PC-9 (cell line): ENCODE data around the gene AOPEP.

ENCODE experiments used
- EZH2 ChIP-seq: fragments of 200-600 bp; sonication (generic); IDR thresholded peaks from 2 replicates; pipeline ENCODE4 v1.8.0; 2017; ENCODE audit warnings: antibody characterized with exemption, low read depth
- TF ChIP-seq, protein P1 (sequence below): fragments of 200-600 bp; sonication (generic); conservative IDR thresholded peaks from 2 replicates; pipeline ENCODE4 v1.6.1; 2017; ENCODE audit warnings: mixed run types, antibody characterized with exemption, mild to moderate bottlenecking, moderate library complexity

DNA sequence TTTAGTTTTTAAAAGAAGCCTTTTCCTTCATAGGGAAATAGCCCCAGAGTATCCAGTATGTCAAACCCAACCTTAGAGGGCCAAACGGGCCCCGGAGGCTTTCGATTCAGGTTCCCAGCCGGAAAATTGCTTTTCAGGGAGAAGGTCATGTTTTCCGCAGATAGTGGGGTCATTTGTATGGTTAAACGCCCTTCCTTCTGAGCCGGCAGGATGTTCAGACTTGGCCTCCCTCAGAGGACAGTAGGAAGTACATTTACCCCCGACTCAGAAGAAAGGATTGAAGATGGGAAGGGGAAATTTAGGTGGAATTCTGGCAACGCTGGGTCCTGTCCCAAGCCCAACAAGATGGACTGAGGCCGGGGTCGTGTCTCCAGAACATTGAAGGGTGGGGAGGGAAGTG, 195.2 kb downstream of the AOPEP start:
- TF ChIP-seq, protein P1, sequence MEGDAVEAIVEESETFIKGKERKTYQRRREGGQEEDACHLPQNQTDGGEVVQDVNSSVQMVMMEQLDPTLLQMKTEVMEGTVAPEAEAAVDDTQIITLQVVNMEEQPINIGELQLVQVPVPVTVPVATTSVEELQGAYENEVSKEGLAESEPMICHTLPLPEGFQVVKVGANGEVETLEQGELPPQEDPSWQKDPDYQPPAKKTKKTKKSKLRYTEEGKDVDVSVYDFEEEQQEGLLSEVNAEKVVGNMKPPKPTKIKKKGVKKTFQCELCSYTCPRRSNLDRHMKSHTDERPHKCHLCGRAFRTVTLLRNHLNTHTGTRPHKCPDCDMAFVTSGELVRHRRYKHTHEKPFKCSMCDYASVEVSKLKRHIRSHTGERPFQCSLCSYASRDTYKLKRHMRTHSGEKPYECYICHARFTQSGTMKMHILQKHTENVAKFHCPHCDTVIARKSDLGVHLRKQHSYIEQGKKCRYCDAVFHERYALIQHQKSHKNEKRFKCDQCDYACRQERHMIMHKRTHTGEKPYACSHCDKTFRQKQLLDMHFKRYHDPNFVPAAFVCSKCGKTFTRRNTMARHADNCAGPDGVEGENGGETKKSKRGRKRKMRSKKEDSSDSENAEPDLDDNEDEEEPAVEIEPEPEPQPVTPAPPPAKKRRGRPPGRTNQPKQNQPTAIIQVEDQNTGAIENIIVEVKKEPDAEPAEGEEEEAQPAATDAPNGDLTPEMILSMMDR, result no peak
- TF ChIP-seq EZH2, result no peak
